Smooth muscle cell (in vitro differentiated cells): Measurements from ENCODE around the gene DUSP15. TPM values are rescaled to one million over a fixed set of nuclear protein-coding genes. Genes with fewer than 3 reads are reported as not detected.

Experiments
- DNase-seq: peaks from one replicate; lab custom pipeline; 2025; ENCODE audit not compliant: unreplicated experiment; lab: John Stamatoyannopoulos, UW
- H2AFZ ChIP-seq: fragments of 200-600 bp; sonication (generic); 2 replicates; pipeline ENCODE4 v1.6.0; 2016; ENCODE audit warnings: antibody characterized with exemption, low read depth, mild to moderate bottlenecking
- H3F3A ChIP-seq: fragments of 200-600 bp; sonication (generic); 2 replicates; pipeline ENCODE4 v1.6.0; 2017; ENCODE audit warnings: antibody characterized with exemption, low read depth
- H3K27ac ChIP-seq: fragments of 200-600 bp; sonication (generic); 2 replicates; pipeline ENCODE4 v1.5.1; 2016; ENCODE audit warnings: low read depth, mild to moderate bottlenecking
- H3K27me3 ChIP-seq: fragments of 200-600 bp; sonication (generic); 2 replicates; pipeline ENCODE4 v1.6.1; 2016; ENCODE audit warnings: low read depth, mild to moderate bottlenecking
- H3K36me3 ChIP-seq: fragments of 200-600 bp; sonication (generic); 2 replicates; pipeline ENCODE4 v1.5.1; 2016; ENCODE audit warnings: low read depth
- H3K4me1 ChIP-seq: fragments of 200-600 bp; sonication (generic); 2 replicates; pipeline ENCODE4 v1.5.1; 2016; ENCODE audit warnings: low read depth
- H3K4me2 ChIP-seq: fragments of 200-600 bp; sonication (generic); 2 replicates; pipeline ENCODE4 v1.6.0; 2016; ENCODE audit warnings: mild to moderate bottlenecking
- H3K4me3 ChIP-seq: fragments of 200-600 bp; sonication (generic); 2 replicates; pipeline ENCODE4 v1.5.1; 2016; ENCODE audit warnings: mild to moderate bottlenecking
- H3K79me2 ChIP-seq: fragments of 200-600 bp; sonication (generic); 2 replicates; pipeline ENCODE4 v1.6.0; 2016; ENCODE audit warnings: low read depth, mild to moderate bottlenecking
- H3K9ac ChIP-seq: fragments of 200-600 bp; sonication (generic); 2 replicates; pipeline ENCODE4 v1.6.0; 2016; ENCODE audit warnings: low read depth
- H3K9me3 ChIP-seq: fragments of 200-600 bp; sonication (generic); replicated peaks from 2 replicates; pipeline ENCODE4 v1.5.1; 2016; ENCODE audit warnings: low read depth
- H4K20me1 ChIP-seq: fragments of 200-600 bp; sonication (generic); 2 replicates; pipeline ENCODE4 v1.6.0; 2016; ENCODE audit warnings: low read depth
- CTCF ChIP-seq: fragments of 200-600 bp; sonication (generic); IDR thresholded peaks from 2 replicates; pipeline ENCODE4 v1.5.1; 2017; ENCODE audit warnings: borderline replicate concordance, mild to moderate bottlenecking, antibody characterized with exemption; ENCODE audit not compliant: insufficient read depth, poor library complexity, severe bottlenecking
- WGBS: methylation state at CpG from one replicate; pipeline ENCODE4 v1.1.7; 2016; ENCODE audit warnings: low lambda C conversion rate; 5-methylcytosine and 5-hydroxymethylcytosine counted together
- polyA plus RNA-seq: library from polyadenylated mRNA; unstranded; fragments of >200 nt; fragmentation: Nextera tagmentation; extraction: Ambion mirVana; gene quantifications from 2 replicates; pipeline ENCODE4 v1.2.1, GENCODE V29; 2016
- total RNA-seq: library from RNA; depleted of rRNA; stranded (reverse); fragments of >200 nt; gene quantifications from 2 replicates; pipeline ENCODE4 v1.2.3, GENCODE V29; 2014

DUSP15 gene
- total and polyA plus RNA-seq, 2 experiments from 2014 or later: 6.2 to 10.2 TPM

- Histone ChIP-seq H3K9ac (no peak overlapping the region), H3K4me2 (no peak overlapping the region), H3K4me3 (no peak overlapping the region), H3K4me1 (no peaks in the 10 kb centered on the region), H3K79me2 (no peaks in the 10 kb centered on the region), H2AFZ (no peak overlapping the region), H3K36me3 (no peaks in the 10 kb centered on the region), H3K27ac (no peak overlapping the region), H3K27me3 (no peaks in the 10 kb centered on the region), H4K20me1 (no peaks in the 10 kb centered on the region), H3F3A (no peaks in the 10 kb centered on the region), H3K9me3 (no peaks in the 10 kb centered on the region)
- TF ChIP-seq CTCF: no peak
- DNase-seq: no peak
- WGBS: 91% methylated on average over 11 of the region's 11 CpGs
Measured at GRCh38 chr20:31908424-31908823, 38.1 kb upstream of the DUSP15 start.

- WGBS: 91% methylated on average over 5 of the region's 5 CpGs
- Histone ChIP-seq H3K27ac (no peak overlapping the region), H3K79me2 (no peaks in the 10 kb centered on the region), H3K9ac (no peak overlapping the region), H3K4me2 (no peak overlapping the region), H3K9me3 (no peaks in the 10 kb centered on the region), H3K4me3 (no peak overlapping the region), H3K4me1 (no peaks in the 10 kb centered on the region), H3K27me3 (no peaks in the 10 kb centered on the region), H3K36me3 (no peaks in the 10 kb centered on the region), H2AFZ (no peak overlapping the region), H4K20me1 (no peaks in the 10 kb centered on the region), H3F3A (no peaks in the 10 kb centered on the region)
- TF ChIP-seq CTCF: no peak
- DNase-seq: no peak
Measured at GRCh38 chr20:31908016-31908415, 37.7 kb upstream of the DUSP15 start.

GRCh38 chr20:31907046-31907445 lies 36.7 kb upstream of the DUSP15 start:
- no peaks in the 10 kb centered on the region for H4K20me1 ChIP-seq
- no peaks in the 10 kb centered on the region for H3F3A ChIP-seq
- no peak for DNase-seq
- no peak for TF ChIP-seq CTCF
- no peak overlapping the region for H3K9ac ChIP-seq
- no peaks in the 10 kb centered on the region for H3K4me1 ChIP-seq
- H3K27me3 ChIP-seq: no peaks in the 10 kb centered on the region
- no peak overlapping the region for H3K4me2 ChIP-seq
- no peaks in the 10 kb centered on the region for H3K36me3 ChIP-seq
- H3K4me3 ChIP-seq: no peak overlapping the region
- no peak overlapping the region for H2AFZ ChIP-seq
- no peaks in the 10 kb centered on the region for H3K79me2 ChIP-seq
- 94% methylated on average over 5 of the region's 5 CpGs for WGBS
- no peak overlapping the region for H3K27ac ChIP-seq
- no peaks in the 10 kb centered on the region for H3K9me3 ChIP-seq

- H3K27ac ChIP-seq: no peak overlapping the region
- no peaks in the 10 kb centered on the region for H3K27me3 ChIP-seq
- H3K36me3 ChIP-seq: no peaks in the 10 kb centered on the region
- H3K79me2 ChIP-seq: no peaks in the 10 kb centered on the region
- H3K4me3 ChIP-seq: no peak overlapping the region
- no peaks in the 10 kb centered on the region for H3K4me1 ChIP-seq
- no peak for TF ChIP-seq CTCF
- no peaks in the 10 kb centered on the region for H3F3A ChIP-seq
- H4K20me1 ChIP-seq: no peaks in the 10 kb centered on the region
- no peak for DNase-seq
- no peaks in the 10 kb centered on the region for H3K9me3 ChIP-seq
- H3K4me2 ChIP-seq: no peak overlapping the region
- WGBS: 67% methylated on average over 5 of the region's 5 CpGs
- H3K9ac ChIP-seq: no peak overlapping the region
- no peak overlapping the region for H2AFZ ChIP-seq
Measured at GRCh38 chr20:31906001-31906400, 35.7 kb upstream of the DUSP15 start.
